WTC11 (cell line): ENCODE results near the gene SPPL2B. TPM values are rescaled to one million over a fixed set of nuclear protein-coding genes. Genes with fewer than 3 reads are reported as not detected.

Experiments used
- AFF4 ChIP-seq: sonication (generic); formaldehyde crosslinking; IDR thresholded peaks from 2 replicates; pipeline ENCODE4 v1.8.1; 2023; ENCODE audit warnings: mild to moderate bottlenecking, missing genetic modification reagents, borderline replicate concordance
- ATF1 ChIP-seq: sonication (generic); formaldehyde crosslinking; IDR thresholded peaks from 2 replicates; pipeline ENCODE4 v1.8.1; 2023; ENCODE audit warnings: mild to moderate bottlenecking, moderate library complexity, missing genetic modification reagents
- ATF6 ChIP-seq: sonication (generic); formaldehyde crosslinking; IDR thresholded peaks from 2 replicates; pipeline ENCODE4 v1.8.1; 2023; ENCODE audit warnings: mild to moderate bottlenecking, missing genetic modification reagents
- CBFB ChIP-seq: sonication (generic); formaldehyde crosslinking; IDR thresholded peaks from 2 replicates; pipeline ENCODE4 v1.8.1; 2022; ENCODE audit warnings: mild to moderate bottlenecking, low read depth, missing genetic modification reagents
- E2F1 ChIP-seq: sonication (generic); formaldehyde crosslinking; IDR thresholded peaks from 2 replicates; pipeline ENCODE4 v1.8.0; 2022; ENCODE audit warnings: mild to moderate bottlenecking, missing genetic modification reagents
- ELF4 ChIP-seq: sonication (generic); formaldehyde crosslinking; IDR thresholded peaks from 2 replicates; pipeline ENCODE4 v1.8.1; 2022; ENCODE audit warnings: low read depth, mild to moderate bottlenecking, moderate library complexity, missing genetic modification reagents
- ETV6 ChIP-seq: sonication (generic); formaldehyde crosslinking; IDR thresholded peaks from 2 replicates; pipeline ENCODE4 v1.8.1; 2022; ENCODE audit warnings: mild to moderate bottlenecking, missing genetic modification reagents
- GABPB1 ChIP-seq: sonication (generic); formaldehyde crosslinking; IDR thresholded peaks from 2 replicates; pipeline ENCODE4 v1.8.1; 2023; ENCODE audit warnings: mild to moderate bottlenecking, missing genetic modification reagents
- GTF2I ChIP-seq: fragments of 250-450 bp; sonication (Bioruptor Pico); conservative IDR thresholded peaks from 2 replicates; pipeline ENCODE4 v1.4.0; 2021; ENCODE audit warnings: mild to moderate bottlenecking
- JUN ChIP-seq: sonication (generic); formaldehyde crosslinking; IDR thresholded peaks from 2 replicates; pipeline ENCODE4 v1.8.0; 2023; ENCODE audit warnings: mild to moderate bottlenecking, missing genetic modification reagents
- MYBL2 ChIP-seq: sonication (generic); formaldehyde crosslinking; IDR thresholded peaks from 2 replicates; pipeline ENCODE4 v1.8.1; 2023; ENCODE audit warnings: mild to moderate bottlenecking, moderate library complexity, missing genetic modification reagents
- NFYB ChIP-seq: sonication (generic); formaldehyde crosslinking; conservative IDR thresholded peaks from 2 replicates; pipeline ENCODE4 v1.8.0; 2022; ENCODE audit warnings: low read depth, missing genetic modification reagents
- NR3C1 ChIP-seq: sonication (generic); formaldehyde crosslinking; conservative IDR thresholded peaks from 2 replicates; pipeline ENCODE4 v1.8.1; 2023; ENCODE audit warnings: low read depth, mild to moderate bottlenecking, missing genetic modification reagents
- PRRX2 ChIP-seq: fragments of 250-450 bp; sonication (Bioruptor Pico); IDR thresholded peaks from 2 replicates; pipeline ENCODE4 v1.8.0; 2021; ENCODE audit warnings: mild to moderate bottlenecking
- SMAD3 ChIP-seq: sonication (generic); formaldehyde crosslinking; IDR thresholded peaks from 2 replicates; pipeline ENCODE4 v1.8.0; 2022; ENCODE audit warnings: missing genetic modification reagents, mild to moderate bottlenecking, borderline replicate concordance
- ZNF232 ChIP-seq: sonication (generic); formaldehyde crosslinking; IDR thresholded peaks from 2 replicates; pipeline ENCODE4 v1.8.0; 2022; ENCODE audit warnings: mild to moderate bottlenecking, missing genetic modification reagents
- ZNF263 ChIP-seq: sonication (generic); formaldehyde crosslinking; IDR thresholded peaks from 2 replicates; pipeline ENCODE4 v1.8.1; 2022; ENCODE audit warnings: low read depth, mild to moderate bottlenecking, moderate library complexity, missing genetic modification reagents
- ZNF317 ChIP-seq: sonication (generic); formaldehyde crosslinking; IDR thresholded peaks from 2 replicates; pipeline ENCODE4 v1.8.1; 2023; ENCODE audit warnings: low read depth, mild to moderate bottlenecking, moderate library complexity, missing genetic modification reagents, borderline replicate concordance
- ZSCAN18 ChIP-seq: fragments of 250-450 bp; sonication (Bioruptor Pico); IDR thresholded peaks from 2 replicates; pipeline ENCODE4 v2.1.2; 2022; ENCODE audit warnings: mild to moderate bottlenecking, moderate library complexity
- total RNA-seq: library from RNA; stranded (reverse); gene quantifications from 3 replicates; pipeline ENCODE4 v1.2.3, GENCODE V29; 2021

SPPL2B gene
- total RNA-seq, 1 experiment from 2014 or later, result 117 TPM

- TF ChIP-seq MYBL2 (CRISPR knock-in tag) (no peak), GABPB1 (CRISPR knock-in tag) (peak; percentile 21; the same call in 1 of the 2 replicates), NFYB (CRISPR knock-in tag) (no peak), E2F1 (CRISPR knock-in tag) (no peak), ELF4 (no peak), ZNF263 (CRISPR knock-in tag) (no peak; the same call in 1 of the 2 replicates), ZNF232 (CRISPR knock-in tag) (no peak), GTF2I (CRISPR knock-in tag) (peak; percentile 92), PRRX2 (CRISPR knock-in tag) (no peak), AFF4 (CRISPR knock-in tag) (no peak), ATF1 (CRISPR knock-in tag) (no peak), ZSCAN18 (CRISPR knock-in tag) (no peak), ETV6 (CRISPR knock-in tag) (no peak), JUN (no peak), ATF6 (no peak), NR3C1 (CRISPR knock-in tag) (no peak), ZNF317 (no peak), CBFB (CRISPR knock-in tag) (no peak), SMAD3 (CRISPR knock-in tag) (no peak)
Measured at GRCh38 chr19:2385053-2385721, 56.7 kb downstream of the SPPL2B start (continued).
